IMR-90 (cell line): ENCODE data around the gene TPGS2. TPM values are rescaled to one million over a fixed set of nuclear protein-coding genes. Genes with fewer than 3 reads are reported as not detected.

ENCODE experiments used
- ATAC-seq: fragments of 200-7000 bp; cut with Tn5 transposase; 2 replicates; pipeline ENCODE4 v1.9.1; 2020; ENCODE audit warnings: low read depth, mild to moderate bottlenecking, moderate library complexity
- BruUV-seq: library from RNA; stranded (reverse); fragments of 400-500 nt; replicated peaks from 2 replicates; lab custom pipeline; 2021; lab: Mats Ljungman, UMichigan
- CTCF ChIA-PET: fragments of 300-600 bp; formaldehyde crosslinking; extraction: SDS; loops from one replicate; lab custom pipeline; 2021; ENCODE audit warnings: antibody characterized with exemption; lab: Yijun Ruan, JAX
- POLR2A ChIA-PET: fragments of 300-600 bp; sonication (Branson Sonifier 250); formaldehyde crosslinking; loops from one replicate; lab custom pipeline; 2022; ENCODE audit warnings: antibody characterized with exemption; ENCODE audit not compliant: unreplicated experiment; lab: Charles Lee
- DNase-seq: peaks from one replicate; pipeline ENCODE4 v3.0.0; 2013
- H2AFZ ChIP-seq: replicated peaks from 2 replicates; pipeline ENCODE3; 2013; ENCODE audit warnings: low read length, mild to moderate bottlenecking; ENCODE audit not compliant: poor library complexity
- H2AK5ac ChIP-seq: 2 replicates; pipeline ENCODE4 v1.6.1; 2013; ENCODE audit warnings: low read depth, low read length, inconsistent platforms
- H2AK9ac ChIP-seq: replicated peaks from 2 replicates; pipeline ENCODE3; 2013; ENCODE audit warnings: mild to moderate bottlenecking, low read depth, low read length, moderate library complexity; ENCODE audit not compliant: poor library complexity
- H2BK120ac ChIP-seq: 2 replicates; pipeline ENCODE4 v1.6.1; 2013; ENCODE audit warnings: low read depth, low read length, inconsistent platforms
- H2BK15ac ChIP-seq: 3 replicates; pipeline ENCODE4 v1.6.1; 2013; ENCODE audit warnings: low read depth, low read length, inconsistent platforms
- H2BK20ac ChIP-seq: 2 replicates; pipeline ENCODE4 v1.6.1; 2013; ENCODE audit warnings: low read depth, mild to moderate bottlenecking, inconsistent platforms, low read length, moderate library complexity
- H2BK5ac ChIP-seq: 2 replicates; pipeline ENCODE4 v1.6.1; 2013; ENCODE audit warnings: mild to moderate bottlenecking, low read depth, low read length, inconsistent platforms; ENCODE audit not compliant: poor library complexity, severe bottlenecking
- H3K14ac ChIP-seq: replicated peaks from 2 replicates; pipeline ENCODE4 v1.6.1; 2013; ENCODE audit warnings: low read depth, low read length, inconsistent platforms
- H3K18ac ChIP-seq: 2 replicates; pipeline ENCODE4 v1.6.1; 2013; ENCODE audit warnings: low read depth, low read length, control low read depth
- H3K23ac ChIP-seq: 2 replicates; pipeline ENCODE4 v1.6.1; 2013; ENCODE audit warnings: low read depth, low read length, inconsistent platforms
- H3K27ac ChIP-seq: 2 replicates; pipeline ENCODE4 v1.5.1; 2013; ENCODE audit warnings: mild to moderate bottlenecking, control low read depth, low read length; ENCODE audit not compliant: insufficient read depth
- H3K27me3 ChIP-seq: 2 replicates; pipeline ENCODE4 v1.6.1; 2013; ENCODE audit warnings: low read length; ENCODE audit not compliant: control insufficient read depth, insufficient read depth
- H3K36me3 ChIP-seq: 2 replicates; pipeline ENCODE4 v1.6.1; 2013; ENCODE audit warnings: low read length, mixed read lengths; ENCODE audit not compliant: control insufficient read depth, insufficient read depth
- H3K4ac ChIP-seq: 2 replicates; pipeline ENCODE4 v1.6.1; 2013; ENCODE audit warnings: low read depth, low read length, inconsistent platforms
- H3K4me1 ChIP-seq: 2 replicates; pipeline ENCODE4 v1.6.1; 2013; ENCODE audit warnings: low read length, mixed read lengths; ENCODE audit not compliant: control insufficient read depth, insufficient read depth
- H3K4me2 ChIP-seq: 2 replicates; pipeline ENCODE4 v1.6.1; 2013; ENCODE audit warnings: low read depth, mild to moderate bottlenecking, control low read depth, low read length, moderate library complexity
- H3K4me3 ChIP-seq: 2 replicates; pipeline ENCODE4 v1.5.1; 2013; ENCODE audit warnings: low read depth, mild to moderate bottlenecking, control low read depth, low read length, moderate library complexity; ENCODE audit not compliant: insufficient read depth
- H3K56ac ChIP-seq: 2 replicates; pipeline ENCODE4 v1.6.1; 2013; ENCODE audit warnings: low read length, inconsistent platforms; ENCODE audit not compliant: insufficient read depth; ENCODE audit errors: extremely low read depth
- H3K79me1 ChIP-seq, 2 experiments: 2 replicates each; pipeline ENCODE4 v1.6.1; 2013; ENCODE audit warnings: low read length in 2 of 2, inconsistent platforms in 1 of 2, low read depth in 1 of 2
- H3K9ac ChIP-seq: 2 replicates; pipeline ENCODE4 v1.6.1; 2013; ENCODE audit warnings: low read depth, low read length, control low read depth
- H3K9me1 ChIP-seq: 2 replicates; pipeline ENCODE4 v1.6.1; 2013; ENCODE audit warnings: low read length, inconsistent platforms; ENCODE audit not compliant: insufficient read depth
- H3K9me3 ChIP-seq: 2 replicates; pipeline ENCODE4 v1.6.1; 2013; ENCODE audit warnings: low read length; ENCODE audit not compliant: control insufficient read depth, insufficient read depth
- H4K20me1 ChIP-seq: 2 replicates; pipeline ENCODE4 v1.6.1; 2013; ENCODE audit warnings: low read length, inconsistent platforms; ENCODE audit not compliant: insufficient read depth
- H4K5ac ChIP-seq: 2 replicates; pipeline ENCODE4 v1.6.1; 2013; ENCODE audit warnings: mild to moderate bottlenecking, low read depth, low read length, control low read depth
- H4K8ac ChIP-seq, 2 experiments: 2 replicates each; pipeline ENCODE4 v1.6.1; 2013; ENCODE audit warnings: low read depth in 2 of 2, low read length in 2 of 2, control low read depth in 1 of 2, inconsistent platforms in 1 of 2
- H4K91ac ChIP-seq: 2 replicates; pipeline ENCODE4 v1.6.1; 2013; ENCODE audit warnings: low read depth, low read length, inconsistent platforms; ENCODE audit not compliant: insufficient read depth
- BHLHE40 ChIP-seq: fragments of 150-350 bp; IDR thresholded peaks from 2 replicates; pipeline ENCODE4 v1.6.1; 2016; ENCODE audit warnings: mild to moderate bottlenecking, low read depth, low read length
- CEBPB ChIP-seq: IDR thresholded peaks from 2 replicates; pipeline ENCODE4 v1.6.1; 2012; ENCODE audit warnings: low read depth, low read length, improper control_type of control experiment
- CHD1 ChIP-seq: IDR thresholded peaks from 2 replicates; pipeline ENCODE4 v1.6.1; 2012; ENCODE audit warnings: low read depth, low read length, improper control_type of control experiment
- FOS ChIP-seq: fragments of 150-350 bp; IDR thresholded peaks from 2 replicates; pipeline ENCODE4 v1.6.1; 2016; ENCODE audit warnings: low read depth, low read length
- MAFK ChIP-seq: IDR thresholded peaks from 2 replicates; pipeline ENCODE4 v1.6.1; 2012; ENCODE audit warnings: low read depth, low read length, improper control_type of control experiment
- MAZ ChIP-seq: IDR thresholded peaks from 2 replicates; pipeline ENCODE4 v1.6.1; 2012; ENCODE audit warnings: low read depth, mild to moderate bottlenecking, low read length, improper control_type of control experiment, moderate library complexity, borderline replicate concordance
- MXI1 ChIP-seq: IDR thresholded peaks from 2 replicates; pipeline ENCODE4 v1.6.1; 2012; ENCODE audit warnings: low read depth, mild to moderate bottlenecking, low read length, moderate library complexity, borderline replicate concordance
- NFE2L2 ChIP-seq: fragments of 150-350 bp; IDR thresholded peaks from 2 replicates; pipeline ENCODE4 v1.6.1; 2016; ENCODE audit warnings: low read depth, mild to moderate bottlenecking, low read length
- POLR2A ChIP-seq: IDR thresholded peaks from 2 replicates; pipeline ENCODE4 v1.6.1; 2012; ENCODE audit warnings: mild to moderate bottlenecking, low read depth, low read length
- RAD21 ChIP-seq: IDR thresholded peaks from 2 replicates; pipeline ENCODE4 v1.6.1; 2012; ENCODE audit warnings: low read length, improper control_type of control experiment
- RCOR1 ChIP-seq: IDR thresholded peaks from 2 replicates; pipeline ENCODE4 v1.6.1; 2012; ENCODE audit warnings: mild to moderate bottlenecking, low read length, improper control_type of control experiment; ENCODE audit not compliant: insufficient replicate concordance
- RFX5 ChIP-seq: IDR thresholded peaks from 2 replicates; pipeline ENCODE4 v1.8.0; 2012; ENCODE audit warnings: low read depth, mild to moderate bottlenecking, low read length, moderate library complexity
- SMC3 ChIP-seq: fragments of 150-350 bp; IDR thresholded peaks from 2 replicates; pipeline ENCODE4 v1.6.1; 2016; ENCODE audit warnings: low read depth, mild to moderate bottlenecking, antibody characterized with exemption, low read length, moderate library complexity
- WGBS, 2 experiments: methylation state at CpG; one replicate each; pipeline versions ENCODE4 v1.1.5 to v1.1.7; 2013; ENCODE audit warnings: missing lambda C conversion rate in 2 of 2; ENCODE audit not compliant: insufficient read length in 1 of 2; ENCODE audit errors: extremely low coverage in 2 of 2; 5-methylcytosine and 5-hydroxymethylcytosine counted together
- dilution Hi-C: fragments of 300-500 bp; cut with HindIII; formaldehyde crosslinking; loops from one replicate; pipeline ENCODE4 v1.14.3; 2018; ENCODE audit warnings: low sequenced_read_pairs; ENCODE audit not compliant: unreplicated experiment
- in situ Hi-C: fragments of 300-500 bp; cut with MboI; formaldehyde crosslinking; loops from 3 replicates; pipeline ENCODE4 v1.14.3; 2019; ENCODE audit warnings: low sequenced_read_pairs, inconsistent platforms, mixed read lengths
- intact Hi-C: fragments of 100-400 bp; cut with micrococcal nuclease; formaldehyde crosslinking; loops from 2 replicates; pipeline ENCODE4 v1.10.0; 2022
- polyA plus RNA-seq, 3 experiments: library from polyadenylated mRNA; depleted of rRNA; stranded (reverse); fragments of >200 nt; gene quantifications; 2 replicates each; pipeline ENCODE4 v1.2.3, GENCODE V29; 2012; ENCODE audit warnings: low replicate concordance in 1 of 3
- total RNA-seq: library from RNA; depleted of rRNA; stranded (reverse); fragments of >200 nt; gene quantifications from 2 replicates; pipeline ENCODE4 v1.2.3, GENCODE V29; 2012
- TF ChIP-seq, protein P1 (sequence below): fragments of 150-350 bp; IDR thresholded peaks from 2 replicates; pipeline ENCODE4 v1.6.1; 2016; ENCODE audit warnings: low read depth, mild to moderate bottlenecking, low read length, moderate library complexity, borderline replicate concordance
- TF ChIP-seq, protein P2 (sequence below): fragments of 150-350 bp; IDR thresholded peaks from 2 replicates; pipeline ENCODE4 v1.6.1; 2017; ENCODE audit warnings: mild to moderate bottlenecking, antibody characterized with exemption, low read length, low read depth
- TF ChIP-seq, protein P3 (sequence below): conservative IDR thresholded peaks from 2 replicates; pipeline ENCODE4 v1.5.1; 2012; ENCODE audit warnings: mild to moderate bottlenecking, low read depth, low read length, improper control_type of control experiment

TPGS2 gene
- total and polyA plus RNA-seq, 2 of the 4 experiments (the other 2 are of a cell fraction): 201 to 294 TPM

DNA sequence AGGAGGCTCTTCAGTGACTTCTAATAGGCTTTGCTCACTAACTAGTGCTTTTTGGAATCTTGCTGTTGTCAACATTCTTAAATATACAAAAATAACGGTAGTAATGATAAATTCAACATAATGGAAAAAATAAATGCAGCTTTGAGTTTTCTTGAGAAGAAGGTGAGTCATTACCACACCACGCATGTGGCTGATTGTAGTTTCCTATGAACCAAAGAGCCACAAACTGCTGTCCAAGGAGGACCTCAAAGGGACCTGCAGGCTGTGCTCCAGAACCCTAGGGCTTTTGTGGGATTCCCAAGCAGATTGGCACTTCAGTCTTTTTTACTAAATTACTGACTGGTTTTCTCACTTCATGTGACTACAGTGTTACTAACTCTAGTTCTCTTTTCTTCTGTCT, 66.7 kb downstream of the TPGS2 start:
- peak; percentile 54 for DNase-seq
- Histone ChIP-seq H2BK15ac (no peak overlapping the region), H3K27ac (no peak overlapping the region), H3K36me3 (peaks cover 4% of the 10 kb centered on the region), H4K91ac (no peak overlapping the region), H3K18ac (no peak overlapping the region), H3K27me3 (no peaks in the 10 kb centered on the region), H3K9ac (no peak overlapping the region), H2AFZ (no peak overlapping the region), H3K4me1 (peaks cover 9% of the 10 kb centered on the region), H4K5ac (no peak overlapping the region), H3K23ac (no peak overlapping the region), H2BK5ac (no peak overlapping the region), H3K4me2 (no peak overlapping the region), H3K9me3 (no peaks in the 10 kb centered on the region), H3K79me1 (peaks cover 0 to 7% of the 10 kb centered on the region in 2 experiments; a peak in 2 of 4 replicates), H2AK5ac (no peak overlapping the region), H3K9me1 (peaks cover 19% of the 10 kb centered on the region), H3K56ac (no peak overlapping the region), H2BK20ac (no peak overlapping the region), H3K14ac (no peak overlapping the region), H2BK120ac (no peak overlapping the region), H4K8ac (no peak overlapping the region), H3K4ac (no peak overlapping the region), H3K4me3 (no peak overlapping the region), H2AK9ac (no peak overlapping the region), H4K20me1 (no peaks in the 10 kb centered on the region)
- WGBS, 2 experiments: no CpG with 5 or more reads among the region's 2 CpGs
- in situ Hi-C loops: no loop called here
- no peak for ATAC-seq
- intact Hi-C loops: no loop called here
- BruUV-seq: no TSS peak
- ChIA-PET CTCF (no interaction called here), POLR2A (no interaction called here)
- no peak for TF ChIP-seq CHD1
- TF ChIP-seq, protein P1, sequence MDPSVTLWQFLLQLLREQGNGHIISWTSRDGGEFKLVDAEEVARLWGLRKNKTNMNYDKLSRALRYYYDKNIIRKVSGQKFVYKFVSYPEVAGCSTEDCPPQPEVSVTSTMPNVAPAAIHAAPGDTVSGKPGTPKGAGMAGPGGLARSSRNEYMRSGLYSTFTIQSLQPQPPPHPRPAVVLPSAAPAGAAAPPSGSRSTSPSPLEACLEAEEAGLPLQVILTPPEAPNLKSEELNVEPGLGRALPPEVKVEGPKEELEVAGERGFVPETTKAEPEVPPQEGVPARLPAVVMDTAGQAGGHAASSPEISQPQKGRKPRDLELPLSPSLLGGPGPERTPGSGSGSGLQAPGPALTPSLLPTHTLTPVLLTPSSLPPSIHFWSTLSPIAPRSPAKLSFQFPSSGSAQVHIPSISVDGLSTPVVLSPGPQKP: no peak
- TF ChIP-seq, protein P2, sequence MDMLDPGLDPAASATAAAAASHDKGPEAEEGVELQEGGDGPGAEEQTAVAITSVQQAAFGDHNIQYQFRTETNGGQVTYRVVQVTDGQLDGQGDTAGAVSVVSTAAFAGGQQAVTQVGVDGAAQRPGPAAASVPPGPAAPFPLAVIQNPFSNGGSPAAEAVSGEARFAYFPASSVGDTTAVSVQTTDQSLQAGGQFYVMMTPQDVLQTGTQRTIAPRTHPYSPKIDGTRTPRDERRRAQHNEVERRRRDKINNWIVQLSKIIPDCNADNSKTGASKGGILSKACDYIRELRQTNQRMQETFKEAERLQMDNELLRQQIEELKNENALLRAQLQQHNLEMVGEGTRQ: no peak
- TF ChIP-seq RFX5: no peak
- TF ChIP-seq MXI1: no peak
- no peak for TF ChIP-seq MAZ
- TF ChIP-seq MAFK: no peak
- no peak for TF ChIP-seq CEBPB
- no peak for TF ChIP-seq BHLHE40
- TF ChIP-seq FOS: no peak
- TF ChIP-seq RCOR1: no peak
- TF ChIP-seq RAD21: no peak
- no peak for TF ChIP-seq POLR2A
- no peak for TF ChIP-seq NFE2L2
- no peak for TF ChIP-seq SMC3
- TF ChIP-seq, protein P3, sequence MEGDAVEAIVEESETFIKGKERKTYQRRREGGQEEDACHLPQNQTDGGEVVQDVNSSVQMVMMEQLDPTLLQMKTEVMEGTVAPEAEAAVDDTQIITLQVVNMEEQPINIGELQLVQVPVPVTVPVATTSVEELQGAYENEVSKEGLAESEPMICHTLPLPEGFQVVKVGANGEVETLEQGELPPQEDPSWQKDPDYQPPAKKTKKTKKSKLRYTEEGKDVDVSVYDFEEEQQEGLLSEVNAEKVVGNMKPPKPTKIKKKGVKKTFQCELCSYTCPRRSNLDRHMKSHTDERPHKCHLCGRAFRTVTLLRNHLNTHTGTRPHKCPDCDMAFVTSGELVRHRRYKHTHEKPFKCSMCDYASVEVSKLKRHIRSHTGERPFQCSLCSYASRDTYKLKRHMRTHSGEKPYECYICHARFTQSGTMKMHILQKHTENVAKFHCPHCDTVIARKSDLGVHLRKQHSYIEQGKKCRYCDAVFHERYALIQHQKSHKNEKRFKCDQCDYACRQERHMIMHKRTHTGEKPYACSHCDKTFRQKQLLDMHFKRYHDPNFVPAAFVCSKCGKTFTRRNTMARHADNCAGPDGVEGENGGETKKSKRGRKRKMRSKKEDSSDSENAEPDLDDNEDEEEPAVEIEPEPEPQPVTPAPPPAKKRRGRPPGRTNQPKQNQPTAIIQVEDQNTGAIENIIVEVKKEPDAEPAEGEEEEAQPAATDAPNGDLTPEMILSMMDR: no peak
- dilution Hi-C loops: no loop called here
